Right atrium auricular region (tissue), 2 donors: ENCODE data around the gene PARPBP. TPM values are rescaled to one million over a fixed set of nuclear protein-coding genes. Genes with fewer than 3 reads are reported as not detected.
A peak's percentile ranks its signal among the peaks of the same experiment; 100 is the strongest.
"Not testable (repeated sequence)": the region's sequence is repeated elsewhere in the genome, so short reads cannot be mapped to it uniquely, and the experiment has no call there.

Source experiments
- DNase-seq: peaks from one replicate; pipeline ENCODE4 v3.0.0-alpha.2; 2019; ENCODE audit warnings: low spot score
- H3K27ac ChIP-seq, 2 donors: fragments of 200-600 bp; sonication (generic); 1 replicate in 1 of 2; 2 replicates in 1 of 2; pipeline ENCODE4 v1.5.1; 2016 to 2019
- H3K27me3 ChIP-seq, 2 donors: fragments of 200-600 bp; sonication (generic); one replicate each; pipeline versions ENCODE4 v1.5.1 to v1.6.0; 2017 to 2019
- H3K36me3 ChIP-seq: fragments of 200-600 bp; sonication (generic); one replicate; pipeline ENCODE4 v1.5.1; 2016
- H3K4me1 ChIP-seq, 2 donors: fragments of 200-600 bp; sonication (generic); one replicate each; pipeline versions ENCODE4 v1.5.1 to v1.6.0; 2017 to 2019
- H3K4me3 ChIP-seq, 2 donors: fragments of 200-600 bp; sonication (generic); 1 replicate in 1 of 2; 2 replicates in 1 of 2; pipeline ENCODE4 v1.5.1; 2017 to 2019; ENCODE audit warnings: mild to moderate bottlenecking in 1 of 2, moderate library complexity in 1 of 2
- H3K9me3 ChIP-seq, 2 donors: fragments of 200-600 bp; sonication (generic); one replicate each; pipeline ENCODE4 v1.5.1; 2019
- CTCF ChIP-seq, 2 donors: fragments of 200-600 bp; sonication (generic); IDR thresholded peaks; one replicate each; pipeline ENCODE4 v1.5.1; 2019; ENCODE audit warnings: antibody characterized with exemption in 2 of 2
- total RNA-seq, 2 donors: library from RNA; depleted of rRNA; stranded (reverse); fragments of >200 nt; gene quantifications; one replicate each; pipeline ENCODE4 v1.1.0, GENCODE V29; 2016

The PARPBP gene
- total RNA-seq, 2 donors from 2014 or later = 0.28 to 2.2 TPM

- H3K27me3 ChIP-seq = no peaks in the 10 kb centered on the region
- no peak overlapping the region for H3K27ac ChIP-seq
- H3K36me3 ChIP-seq = peaks cover 19% of the 10 kb centered on the region
- DNase-seq = no peak
- H3K4me3 ChIP-seq = no peak overlapping the region
- no peak for TF ChIP-seq CTCF (IDR thresholded peaks at IDR 0.05)
- H3K4me1 ChIP-seq = peaks cover 0 to 18% of the 10 kb centered on the region in 2 donors
- H3K9me3 ChIP-seq = no peaks in the 10 kb centered on the region
Measured at GRCh38 chr12:102118874-102119273, 1.1 kb upstream of the PARPBP start.

GRCh38 chr12:102120564-102120873 is 536 bp downstream of the PARPBP start:
- Histone ChIP-seq H3K4me1 (peaks cover 0 to 18% of the 10 kb centered on the region in 2 donors), H3K27me3 (no peaks in the 10 kb centered on the region), H3K9me3 (no peaks in the 10 kb centered on the region), H3K4me3 (peak overlapping the region; percentile 87 to 95), H3K36me3 (peaks cover 19% of the 10 kb centered on the region), H3K27ac (peak overlapping the region in 1 of 2 donors; percentile 87)
- TF ChIP-seq CTCF (IDR thresholded peaks at IDR 0.05) = no peak
- DNase-seq = no peak

- Histone ChIP-seq H3K36me3 (peaks cover 19% of the 10 kb centered on the region), H3K4me3 (peak overlapping the region in 1 of 2 donors; percentile 87), H3K4me1 (peaks cover 0 to 18% of the 10 kb centered on the region in 2 donors), H3K27me3 (no peaks in the 10 kb centered on the region), H3K27ac (no peak overlapping the region), H3K9me3 (no peaks in the 10 kb centered on the region)
- TF ChIP-seq CTCF (IDR thresholded peaks at IDR 0.05) = no peak
- DNase-seq = no peak
Measured at GRCh38 chr12:102120886-102121285, 903 bp downstream of the PARPBP start.

- peaks cover 0 to 18% of the 10 kb centered on the region in 2 donors for H3K4me1 ChIP-seq
- not testable (repeated sequence) for DNase-seq, H3K27me3 ChIP-seq, H3K27ac ChIP-seq, H3K4me3 ChIP-seq, H3K9me3 ChIP-seq
- H3K36me3 ChIP-seq = peaks cover 18% of the 10 kb centered on the region
Measured at GRCh38 chr12:102121328-102121727, 1.3 kb downstream of the PARPBP start.

GRCh38 chr12:102130720-102131119 is 10.7 kb downstream of the PARPBP start:
- not testable (repeated sequence) for H3K27me3 ChIP-seq, H3K27ac ChIP-seq, H3K36me3 ChIP-seq, DNase-seq, H3K4me3 ChIP-seq, H3K9me3 ChIP-seq, H3K4me1 ChIP-seq

GRCh38 chr12:102131442-102131841 is 11.5 kb downstream of the PARPBP start:
- not testable (repeated sequence) for H3K27ac ChIP-seq, H3K27me3 ChIP-seq, H3K36me3 ChIP-seq, H3K4me3 ChIP-seq, H3K9me3 ChIP-seq, DNase-seq, H3K4me1 ChIP-seq

GRCh38 chr12:102137619-102138018 is 17.6 kb downstream of the PARPBP start:
- H3K4me3 ChIP-seq, DNase-seq, H3K27me3 ChIP-seq, H3K4me1 ChIP-seq, H3K9me3 ChIP-seq, H3K27ac ChIP-seq, H3K36me3 ChIP-seq: not testable (repeated sequence)

GRCh38 chr12:102142866-102143373 is 22.9 kb downstream of the PARPBP start:
- not testable (repeated sequence) for H3K9me3 ChIP-seq, H3K36me3 ChIP-seq, DNase-seq, H3K4me3 ChIP-seq, H3K27ac ChIP-seq, H3K4me1 ChIP-seq, H3K27me3 ChIP-seq
